ENCODE measurements around the gene P4HB.

- TF ChIP-seq EZH2 (IDR thresholded peaks at IDR 0.05): no peak
- no peak for TF ChIP-seq EZH2phosphoT487 (IDR thresholded peaks at IDR 0.05)
These were observed 28.8 kb upstream of the P4HB start for GRCh38 chr17:81888988-81889595.

Measured in neural progenitor cell (in vitro differentiated cells).